ENCODE results near the gene GET3. TPM values are rescaled to one million over a fixed set of nuclear protein-coding genes. Genes with fewer than 3 reads are reported as not detected.

Gene GET3
- total and polyA plus RNA-seq, 2 of the 13 experiments (the other 11 are each of a cell fraction or from before 2014, with no cell fraction given), result 57.7 to 59.4 TPM

DNA sequence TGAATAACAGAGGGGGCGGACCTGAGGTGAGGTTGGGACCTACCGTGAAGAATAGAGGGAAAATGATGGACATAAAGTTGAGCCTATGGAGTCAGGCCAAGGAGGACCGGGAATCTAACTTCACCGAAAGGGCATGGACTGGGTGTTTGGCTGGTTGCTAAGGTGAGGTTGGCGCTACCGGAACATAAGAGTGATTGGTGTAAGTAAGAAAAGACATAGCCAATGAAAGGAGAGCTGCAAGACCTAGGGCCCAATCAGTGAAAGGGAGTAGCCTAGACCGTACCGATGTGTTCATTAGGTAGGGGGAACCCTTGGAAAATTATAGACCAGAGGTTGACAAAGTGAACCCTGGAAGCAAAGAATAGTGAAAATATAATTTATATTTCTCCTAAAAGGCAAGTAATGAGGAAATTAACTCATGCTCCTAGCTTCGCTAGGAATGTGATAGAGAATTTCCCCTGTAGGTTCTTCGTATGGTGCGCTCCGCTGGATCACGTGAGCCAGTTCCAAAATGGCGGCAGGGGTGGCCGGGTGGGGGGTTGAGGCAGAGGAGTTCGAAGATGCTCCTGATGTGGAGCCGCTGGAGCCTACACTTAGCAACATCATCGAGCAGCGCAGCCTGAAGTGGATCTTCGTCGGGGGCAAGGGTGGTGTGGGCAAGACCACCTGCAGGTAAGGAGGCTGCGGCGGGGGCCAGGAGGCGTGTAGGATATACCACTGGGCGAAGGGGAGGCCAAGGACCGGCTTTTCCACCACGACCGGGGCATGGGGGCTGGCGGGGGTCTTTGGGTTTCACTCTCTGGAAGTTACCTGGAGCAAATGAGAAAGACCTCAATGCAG lies at the start of gene GET3 (continued):
- TF ChIP-seq ZNF207 (IDR thresholded peaks at IDR 0.05; ENCODE audit: borderline replicate concordance) (no peak), PRMT3 (CRISPR knock-in tag; IDR thresholded peaks at IDR 0.05; ENCODE audit: borderline replicate concordance, low read depth) (no peak), ZNF407 (CRISPR knock-in tag; IDR thresholded peaks at IDR 0.05; ENCODE audit: not compliant biosample characterization) (no peak), ZNF34 (CRISPR knock-in tag; IDR thresholded peaks at IDR 0.05; ENCODE audit: borderline replicate concordance) (no peak), PRPF4 (IDR thresholded peaks at IDR 0.05; ENCODE audit: low read depth, low read length, poor library complexity, severe bottlenecking) (no peak)

Data from HepG2 (cell line).